GM12878 (cell line): Measurements from ENCODE around the gene MESD. TPM values are rescaled to one million over a fixed set of nuclear protein-coding genes. Genes with fewer than 3 reads are reported as not detected.

Source experiments
- ATF3 ChIP-seq: IDR thresholded peaks from 2 replicates; pipeline ENCODE4 v1.6.1; 2011; ENCODE audit warnings: low read depth, mild to moderate bottlenecking, low read length, moderate library complexity, borderline replicate concordance; ENCODE audit errors: extremely low read depth
- BACH1 ChIP-seq: fragments of 450-650 bp; IDR thresholded peaks from 2 replicates; pipeline ENCODE4 v1.6.1; 2017; ENCODE audit warnings: mild to moderate bottlenecking, borderline replicate concordance
- CEBPZ ChIP-seq: fragments of 150-350 bp; IDR thresholded peaks from 2 replicates; pipeline ENCODE4 v1.6.1; 2016; ENCODE audit warnings: low read depth, low read length
- E2F4 ChIP-seq: IDR thresholded peaks from 2 replicates; pipeline ENCODE4 v1.6.1; 2012; ENCODE audit warnings: low read depth, low read length, improper control_type of control experiment
- ETV6 ChIP-seq, 2 experiments: fragments of 450-650 bp in 1 of 2; IDR thresholded peaks in 1 of 2; conservative IDR thresholded peaks in 1 of 2; 2 replicates each; pipeline ENCODE4 v1.6.1; 2014; ENCODE audit warnings: antibody characterized with exemption in 1 of 2, borderline replicate concordance in 1 of 2, low read depth in 1 of 2, mild to moderate bottlenecking in 1 of 2, moderate library complexity in 1 of 2
- IKZF1 ChIP-seq: fragments of 450-650 bp; conservative IDR thresholded peaks from 2 replicates; pipeline ENCODE4 v1.6.1; 2017; ENCODE audit warnings: antibody characterized with exemption, mild to moderate bottlenecking
- JUNB ChIP-seq: IDR thresholded peaks from 2 replicates; pipeline ENCODE4 v1.6.1; 2016; ENCODE audit warnings: antibody characterized with exemption, mild to moderate bottlenecking
- KAT2A ChIP-seq: conservative IDR thresholded peaks from 2 replicates; pipeline ENCODE4 v1.6.1; 2011; ENCODE audit warnings: low read depth, low read length; ENCODE audit not compliant: control insufficient read depth
- MLLT1 ChIP-seq: fragments of 450-650 bp; IDR thresholded peaks from 2 replicates; pipeline ENCODE4 v1.6.1; 2016; ENCODE audit warnings: mild to moderate bottlenecking
- MYC ChIP-seq: IDR thresholded peaks from 2 replicates; pipeline ENCODE4 v1.6.1; 2011; ENCODE audit warnings: mild to moderate bottlenecking, low read length, moderate library complexity, inconsistent platforms; ENCODE audit not compliant: insufficient read depth, insufficient replicate concordance, insufficient read length, severe bottlenecking
- NBN ChIP-seq: fragments of 450-650 bp; IDR thresholded peaks from 2 replicates; pipeline ENCODE4 v1.6.1; 2016
- NFIC ChIP-seq: IDR thresholded peaks from 2 replicates; pipeline ENCODE4 v1.6.1; 2012; ENCODE audit warnings: low read depth, mild to moderate bottlenecking, inconsistent platforms, low read length, moderate library complexity
- RFX5 ChIP-seq: IDR thresholded peaks from 2 replicates; pipeline ENCODE4 v1.6.1; 2011; ENCODE audit warnings: low read depth, low read length, improper control_type of control experiment
- SIX5 ChIP-seq: IDR thresholded peaks from 2 replicates; pipeline ENCODE4 v1.6.1; 2011; ENCODE audit warnings: mild to moderate bottlenecking, low read depth, low read length, moderate library complexity; ENCODE audit not compliant: severe bottlenecking
- SMARCA5 ChIP-seq: fragments of 450-650 bp; IDR thresholded peaks from 2 replicates; pipeline ENCODE4 v1.6.1; 2017; ENCODE audit warnings: mild to moderate bottlenecking
- SPI1 ChIP-seq: IDR thresholded peaks from 2 replicates; pipeline ENCODE4 v1.6.1; 2011; ENCODE audit warnings: low read depth, mild to moderate bottlenecking, low read length, moderate library complexity, borderline replicate concordance; ENCODE audit not compliant: insufficient read depth
- TAF1 ChIP-seq: IDR thresholded peaks from 2 replicates; pipeline ENCODE4 v1.6.1; 2011; ENCODE audit warnings: mild to moderate bottlenecking, low read depth, low read length, borderline replicate concordance
- TARDBP ChIP-seq: IDR thresholded peaks from 2 replicates; pipeline ENCODE4 v1.6.1; 2016; ENCODE audit warnings: borderline replicate concordance
- USF1 ChIP-seq: IDR thresholded peaks from 2 replicates; pipeline ENCODE4 v1.6.1; 2011; ENCODE audit warnings: borderline replicate concordance, low read depth, mild to moderate bottlenecking, moderate library complexity, mixed read lengths, low read length; ENCODE audit not compliant: insufficient read depth; ENCODE audit errors: extremely low read length
- ZNF207 ChIP-seq: fragments of 450-650 bp; IDR thresholded peaks from 2 replicates; pipeline ENCODE4 v1.6.1; 2014; ENCODE audit warnings: antibody characterized with exemption, mild to moderate bottlenecking, borderline replicate concordance
- ZNF384 ChIP-seq: IDR thresholded peaks from 2 replicates; pipeline ENCODE4 v1.6.1; 2012; ENCODE audit warnings: low read depth, mild to moderate bottlenecking, low read length, improper control_type of control experiment, borderline replicate concordance
- ZSCAN29 ChIP-seq: fragments of 450-650 bp; IDR thresholded peaks from 2 replicates; pipeline ENCODE4 v1.6.1; 2017; ENCODE audit warnings: mild to moderate bottlenecking, moderate library complexity
- polyA plus RNA-seq, 11 experiments: library from polyadenylated mRNA; depleted of rRNA in 4 of 11; unstranded in 6 of 11; stranded (reverse) in 5 of 11; fragments of >200 nt; fragmentation: Nextera tagmentation in 4 of 11; fragmentation: Illumina TruSeq in 1 of 11; extraction: Ambion mirVana in 4 of 11; extraction: Trizol in 1 of 11; gene quantifications; 1 replicate in 1 of 11; 2 replicates in 10 of 11; pipeline versions ENCODE4 v1.2.1 to v1.2.3, GENCODE V29; 2011 to 2016; ENCODE audit warnings: inconsistent platforms in 2 of 11, missing spikeins in 2 of 11, low read depth in 1 of 11
- total RNA-seq, 4 experiments: library from RNA; depleted of rRNA in 3 of 4; stranded (reverse); fragments of >200 nt in 3 of 4; fragmentation: Illumina TruSeq in 1 of 4; extraction: Trizol in 1 of 4; gene quantifications; 2 replicates each; pipeline versions ENCODE4 v1.2.1 to v1.2.3, GENCODE V29; 2013 to 2021

MESD gene
- total and polyA plus RNA-seq, 10 of the 15 experiments (the other 5 are each of a cell fraction or from before 2014, with no cell fraction given) = 10.2 to 39.8 (median 20.9) TPM

- TF ChIP-seq SIX5 (no peak), USF1 (no peak), NBN (no peak), ATF3 (no peak), ZSCAN29 (no peak), MLLT1 (no peak), NFIC (no peak), JUNB (no peak), ZNF384 (no peak), E2F4 (no peak), SMARCA5 (no peak), TARDBP (no peak), ZNF207 (no peak; the same call in 1 of the 2 replicates), RFX5 (no peak), CEBPZ (no peak), MYC (peak; percentile 33), ETV6 (conservative IDR thresholded peaks at IDR 0.05 in 1 of 2, IDR thresholded peaks at IDR 0.05 in 1 of 2; ENCODE audit: borderline replicate concordance in 1 of 2, low read depth in 1 of 2) (no peak), IKZF1 (peak; percentile 81), BACH1 (peak; percentile 33; the same call in 1 of the 2 replicates), KAT2A (no peak), TAF1 (no peak), SPI1 (no peak)
Measured at GRCh38 chr15:81001152-81002008, 11.8 kb upstream of the MESD start (continued).
